Thyroid gland (tissue), 4 donors: Measurements from ENCODE around the gene SERPINA5.

Experiments
- CTCF ChIP-seq, 6 experiments: fragments of 200-600 bp in 3 of 6; fragments of 450-650 bp in 3 of 6; sonication (generic) in 3 of 6; IDR thresholded peaks; one replicate each; pipeline ENCODE4 v1.5.1; 2016 to 2019; ENCODE audit warnings: antibody characterized with exemption in 6 of 6, mild to moderate bottlenecking in 2 of 6, inconsistent platforms in 1 of 6, moderate library complexity in 1 of 6
- POLR2A ChIP-seq, 2 donors: fragments of 450-650 bp; IDR thresholded peaks; one replicate each; pipeline ENCODE4 v1.6.1; 2017; ENCODE audit warnings: antibody characterized with exemption in 2 of 2, mild to moderate bottlenecking in 2 of 2, moderate library complexity in 1 of 2

GRCh38 chr14:94620597-94620996 lies 39.4 kb downstream of the SERPINA5 start:
- TF ChIP-seq CTCF (IDR thresholded peaks at IDR 0.05) (no peak), POLR2A (IDR thresholded peaks at IDR 0.05) (no peak)
